GM12864 (cell line): ENCODE measurements around the gene FAM180B.
"Not testable (repeated sequence)": the region's sequence is repeated elsewhere in the genome, so short reads cannot be mapped to it uniquely, and the experiment has no call there.

Experiments used
- DNase-seq: peaks from one replicate; pipeline ENCODE4 v3.0.0-alpha.2; 2011; ENCODE audit warnings: low read depth
- H3K4me3 ChIP-seq: 2 replicates; pipeline ENCODE4 v1.5.1; 2011; ENCODE audit warnings: mild to moderate bottlenecking, low read depth, low read length, control low read depth
- CTCF ChIP-seq: IDR thresholded peaks from 2 replicates; pipeline ENCODE4 v1.5.1; 2011; ENCODE audit warnings: low read depth, mild to moderate bottlenecking, moderate library complexity, low read length, control low read depth, inconsistent platforms; ENCODE audit errors: missing control alignments

The FAM180B gene, protein sequence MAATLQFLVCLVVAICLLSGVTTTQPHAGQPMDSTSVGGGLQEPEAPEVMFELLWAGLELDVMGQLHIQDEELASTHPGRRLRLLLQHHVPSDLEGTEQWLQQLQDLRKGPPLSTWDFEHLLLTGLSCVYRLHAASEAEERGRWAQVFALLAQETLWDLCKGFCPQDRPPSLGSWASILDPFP

DNA sequence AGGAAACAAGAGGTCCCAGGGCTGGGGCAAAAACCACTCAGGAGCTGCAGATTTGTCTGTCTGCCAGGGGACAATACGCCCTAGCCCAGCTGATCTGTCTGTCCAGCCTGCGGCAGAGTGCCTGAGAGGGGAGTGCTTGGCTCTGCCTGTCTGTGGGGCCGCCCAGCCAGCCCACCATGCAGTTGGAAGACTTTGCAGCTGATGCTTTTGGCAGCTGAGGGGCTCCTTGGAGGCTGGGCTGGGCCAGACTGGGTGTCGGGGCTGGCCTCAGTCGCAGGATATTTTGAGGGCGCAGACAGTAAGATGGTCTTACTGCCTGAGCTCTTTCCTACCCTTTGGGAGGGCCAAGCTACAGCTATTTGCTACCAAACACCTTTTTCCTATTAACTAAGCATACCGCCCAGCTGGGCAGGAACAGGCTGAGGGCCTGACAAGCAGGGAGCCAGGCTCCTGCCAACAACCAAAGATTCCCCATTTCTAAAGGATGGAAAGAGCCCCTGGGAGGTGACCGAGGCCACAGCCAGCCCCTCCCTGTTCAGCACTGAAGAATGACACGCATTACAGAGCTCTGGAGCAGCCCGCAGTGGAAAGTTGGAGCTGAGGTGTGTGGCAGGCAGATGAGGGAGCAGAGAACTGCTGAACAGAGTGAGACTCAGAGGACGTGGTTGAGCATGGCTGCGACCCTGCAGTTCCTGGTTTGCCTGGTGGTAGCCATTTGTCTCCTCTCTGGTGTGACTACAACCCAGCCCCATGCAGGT is at the start of gene FAM180B:
Gene FAM180B, plus strand, starts transcription at position 581 of the 758 bp plus-strand sequence. Its CDS starts 91 bp downstream, at position 672.
- no peak for DNase-seq
- H3K4me3 ChIP-seq: no peak within 1 kb of the TSS
- no peak for TF ChIP-seq CTCF

DNA sequence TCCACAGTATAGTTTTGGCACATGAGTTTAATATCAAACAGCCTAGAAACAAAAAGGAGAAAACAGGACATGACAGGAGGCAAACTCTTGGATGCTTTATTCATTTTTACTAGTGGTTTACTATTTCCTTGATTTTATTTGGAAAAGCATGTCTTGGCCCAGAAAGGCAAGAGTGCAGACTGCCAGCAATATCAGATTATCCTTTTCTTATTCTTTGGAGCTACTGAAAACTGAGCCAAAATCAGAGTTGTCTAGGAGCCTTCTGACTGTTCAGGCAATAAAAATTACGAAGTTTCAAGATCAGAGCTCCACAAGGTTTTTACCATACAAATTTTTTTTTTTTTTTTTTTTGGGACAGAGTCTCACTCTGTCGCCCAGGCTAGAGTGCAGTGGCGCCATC is 49.6 kb upstream of the FAM180B start:
- DNase-seq: no peak

DNA sequence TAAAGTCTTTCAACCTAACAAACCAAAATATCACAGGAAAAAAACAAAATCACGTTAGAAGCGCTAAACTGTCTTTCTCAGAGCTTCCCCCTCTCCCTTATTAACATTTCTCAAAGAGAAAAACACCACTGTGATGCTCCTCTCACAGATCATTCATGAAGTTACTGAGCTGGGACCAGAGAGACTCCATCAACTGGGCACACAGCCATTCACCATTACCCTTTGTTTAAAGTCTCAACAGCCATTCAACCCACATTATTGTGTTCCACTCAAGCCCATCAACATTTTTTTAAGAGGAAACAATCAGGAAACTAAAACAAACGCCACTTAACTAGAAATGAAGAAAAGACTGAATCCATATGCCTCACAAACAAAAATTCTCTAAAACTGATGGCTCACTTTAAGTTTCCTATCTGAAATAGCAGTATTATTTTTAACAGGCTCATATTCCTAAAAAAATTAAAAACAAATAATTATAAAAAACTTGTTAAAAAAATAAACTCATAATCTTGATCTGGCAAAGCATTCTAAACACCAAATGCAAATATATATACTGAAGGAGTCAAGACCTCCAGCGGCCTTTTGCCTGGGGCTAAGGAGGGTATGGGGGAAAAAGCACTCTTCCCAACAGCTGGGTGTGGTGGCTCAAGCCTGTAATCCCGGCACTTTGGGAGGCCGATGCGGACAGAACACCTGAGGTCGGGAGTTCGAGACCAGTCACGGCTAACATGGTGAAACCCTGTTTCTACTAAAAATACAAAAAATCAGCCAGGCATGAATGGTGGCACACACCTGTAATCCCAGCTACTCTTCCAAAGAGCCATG is 47.5 kb upstream of the FAM180B start:
- H3K4me3 ChIP-seq: no peak overlapping the region
- TF ChIP-seq CTCF: no peak
- no peak for DNase-seq

More for the DNA sequence above, 49.6 kb upstream of the FAM180B start:
- TF ChIP-seq CTCF: no peak
- H3K4me3 ChIP-seq: no peak overlapping the region

DNA sequence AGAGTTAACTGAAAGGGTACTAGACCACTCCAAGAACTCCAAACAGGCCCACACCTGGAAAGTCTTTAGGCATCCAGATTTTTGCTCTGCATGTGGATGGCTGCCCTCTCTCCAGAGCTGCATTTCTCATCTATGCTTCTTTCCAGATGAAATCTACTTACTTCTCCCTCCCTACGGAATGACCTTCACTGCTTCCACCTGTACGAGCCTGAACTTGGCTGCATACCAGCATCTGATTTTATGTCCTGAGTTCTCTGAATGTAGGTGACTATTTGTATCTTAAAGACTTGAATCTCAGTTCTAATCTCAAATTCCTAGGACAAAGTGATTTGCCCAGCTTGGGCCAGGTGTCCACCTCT is 46.8 kb upstream of the FAM180B start:
- H3K4me3 ChIP-seq: no peak overlapping the region
- TF ChIP-seq CTCF: no peak
- DNase-seq: no peak

- DNase-seq: no peak
- H3K4me3 ChIP-seq: no peak overlapping the region
- no peak for TF ChIP-seq CTCF
Observed at GRCh38 chr11:47541070-47541469, 45.4 kb upstream of the FAM180B start.

DNA sequence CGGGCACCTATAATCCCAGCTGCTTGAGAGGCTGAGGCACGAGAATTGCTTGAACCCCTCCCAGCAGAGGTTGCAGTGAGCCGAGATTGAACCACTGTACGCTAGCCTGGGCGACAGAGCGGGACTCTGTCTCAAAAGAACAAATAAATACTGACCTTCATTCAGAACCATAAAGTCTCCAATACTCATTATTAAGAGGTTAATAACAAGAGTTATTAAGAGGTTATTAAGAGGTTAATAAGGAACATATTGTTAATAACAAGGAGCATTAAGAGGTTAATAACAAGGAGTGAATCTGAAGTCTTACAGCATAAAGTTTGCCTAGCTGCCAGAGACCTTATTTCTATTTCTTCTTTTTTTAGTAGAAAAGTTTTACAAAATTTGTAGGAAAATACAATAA is 41.2 kb upstream of the FAM180B start:
- DNase-seq: no peak
- no peak overlapping the region for H3K4me3 ChIP-seq
- TF ChIP-seq CTCF: no peak

DNA sequence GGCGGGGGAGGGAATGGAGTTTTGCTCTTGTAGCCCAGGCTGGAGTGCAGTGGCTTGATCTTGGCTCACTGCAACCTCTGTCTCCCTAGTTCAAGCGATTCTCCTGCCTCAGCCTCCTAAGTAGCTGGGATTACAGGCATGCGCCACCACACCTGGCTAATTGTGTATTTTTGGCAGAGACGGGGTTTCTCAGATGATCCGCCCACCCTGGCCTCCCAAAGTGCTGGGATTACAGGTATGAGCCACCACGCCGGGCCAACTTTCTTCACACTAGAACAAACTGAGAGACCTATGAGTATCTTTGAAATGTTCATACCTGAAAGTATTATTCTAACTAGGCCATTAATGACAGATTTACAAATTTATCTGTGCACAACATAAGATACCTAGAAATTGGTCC is 40.2 kb upstream of the FAM180B start:
- not testable (repeated sequence) for H3K4me3 ChIP-seq, DNase-seq
